GM21576 (cell line): ENCODE results near the gene CGRRF1.

Source experiments
- ATAC-seq: cut with Tn5 transposase; IDR thresholded peaks from one replicate; pipeline ENCODE4 v1.9.1; 2021; ENCODE audit warnings: mild to moderate bottlenecking, moderate library complexity; ENCODE audit not compliant: unreplicated experiment

CGRRF1 gene

DNA sequence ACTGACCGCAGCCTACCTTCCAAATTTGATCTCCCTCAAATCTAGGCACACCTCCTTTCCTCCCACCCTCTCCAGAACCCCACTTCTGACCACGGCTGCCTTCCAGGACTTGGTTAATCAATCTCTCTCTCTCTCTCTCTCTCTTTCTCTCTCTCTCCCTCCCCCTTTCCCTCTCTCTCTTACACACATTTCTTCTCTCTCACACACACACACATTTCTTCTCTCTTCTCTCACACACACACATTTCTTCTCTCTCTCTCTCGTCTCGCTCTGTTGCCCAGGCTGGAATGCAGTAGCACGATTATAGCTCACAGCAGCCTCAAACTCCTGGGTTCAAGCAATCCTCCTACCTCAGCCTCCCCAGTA lies 20.4 kb upstream of the CGRRF1 start:
- no peak for ATAC-seq

- no peak for ATAC-seq
Measured at GRCh38 chr14:54489731-54490444, 19.8 kb upstream of the CGRRF1 start.

GRCh38 chr14:54490445-54491175 lies 19.1 kb upstream of the CGRRF1 start:
- no peak for ATAC-seq

GRCh38 chr14:54493293-54493692 lies 16.4 kb upstream of the CGRRF1 start:
- ATAC-seq, result no peak

DNA sequence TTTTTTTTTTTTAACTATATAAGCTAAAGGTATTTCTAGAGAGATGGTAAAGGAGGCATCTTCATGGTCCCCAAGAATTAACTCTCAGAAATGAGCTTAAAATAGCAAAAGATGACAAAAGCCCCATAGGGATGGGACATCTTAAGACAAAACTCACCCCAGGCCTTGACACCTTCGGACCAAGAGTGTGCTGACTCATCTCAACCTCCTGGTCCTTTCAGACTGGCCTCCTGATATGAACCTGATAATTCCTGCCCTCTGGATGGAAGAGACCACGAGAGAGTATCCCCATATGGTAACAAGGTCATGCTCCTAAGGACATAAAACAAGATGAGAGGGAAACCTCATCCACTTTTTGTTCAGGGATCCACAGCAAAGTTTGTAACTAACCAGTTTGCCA lies 12.5 kb upstream of the CGRRF1 start:
- ATAC-seq, result no peak

GRCh38 chr14:54498095-54498531 lies 11.6 kb upstream of the CGRRF1 start:
- ATAC-seq, result no peak

DNA sequence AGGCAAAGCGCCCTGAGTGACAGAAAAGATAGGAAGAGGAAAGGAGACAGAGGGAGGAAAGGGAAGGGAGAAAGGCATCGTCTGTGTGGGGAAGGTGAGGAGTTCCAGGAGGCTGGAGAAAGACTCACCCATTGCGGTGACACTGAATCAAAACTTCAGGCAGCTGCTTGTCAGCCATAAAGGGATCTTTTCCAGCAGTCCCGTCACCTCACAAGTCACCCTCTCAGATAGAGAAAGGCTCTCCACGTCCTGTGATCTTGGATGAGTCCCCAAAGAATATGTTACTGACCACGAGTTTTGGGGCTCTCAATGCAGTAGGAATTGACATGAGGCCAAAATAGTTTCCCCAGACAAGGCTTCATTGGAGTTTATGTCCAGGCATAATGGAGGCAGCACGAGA lies 11.1 kb upstream of the CGRRF1 start:
- ATAC-seq, result no peak

- no peak for ATAC-seq
Measured at GRCh38 chr14:54500744-54501143, 9.0 kb upstream of the CGRRF1 start.

GRCh38 chr14:54501480-54501879 lies 8.2 kb upstream of the CGRRF1 start:
- no peak for ATAC-seq

DNA sequence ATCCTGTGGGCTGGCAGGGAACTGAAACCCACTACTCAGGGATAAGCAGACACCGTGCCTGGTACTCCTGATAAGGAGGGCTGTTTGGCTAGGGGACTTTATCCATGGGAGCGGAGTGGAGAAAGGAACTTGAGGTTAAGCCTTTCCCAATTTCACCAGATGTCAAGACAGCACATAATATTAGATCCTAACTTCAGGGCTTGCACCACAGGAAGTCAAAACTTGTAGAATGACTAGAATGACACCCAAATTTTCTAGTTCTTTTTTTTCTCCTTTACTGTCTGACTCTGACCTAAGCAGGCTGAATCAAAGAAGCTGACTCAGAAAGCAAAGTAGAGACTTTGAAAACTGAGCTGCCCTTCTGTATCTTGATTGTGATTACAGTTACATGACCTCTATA lies 7.1 kb upstream of the CGRRF1 start:
- ATAC-seq, result no peak

DNA sequence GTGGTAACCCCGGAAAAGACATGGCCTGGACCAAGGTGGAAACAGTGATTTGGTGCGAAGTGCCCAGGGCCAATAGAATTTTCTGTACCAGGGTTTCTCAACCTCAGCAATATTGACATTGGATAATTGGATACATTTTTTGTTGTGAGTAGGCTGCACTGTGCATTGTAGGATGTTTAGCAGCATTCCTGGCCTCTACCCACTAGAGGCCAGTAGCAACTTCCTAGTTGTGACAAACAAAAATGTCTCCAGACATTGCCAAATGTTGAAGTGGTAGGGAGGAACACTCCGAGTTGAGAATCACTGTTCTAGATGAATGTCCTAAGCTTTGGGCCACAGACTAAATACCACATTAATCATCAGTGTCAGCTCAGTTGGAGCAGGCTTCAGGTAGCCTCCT lies 6.2 kb upstream of the CGRRF1 start:
- ATAC-seq, result no peak

- no peak for ATAC-seq
Measured at GRCh38 chr14:54512393-54512792, 2.7 kb downstream of the CGRRF1 start.

DNA sequence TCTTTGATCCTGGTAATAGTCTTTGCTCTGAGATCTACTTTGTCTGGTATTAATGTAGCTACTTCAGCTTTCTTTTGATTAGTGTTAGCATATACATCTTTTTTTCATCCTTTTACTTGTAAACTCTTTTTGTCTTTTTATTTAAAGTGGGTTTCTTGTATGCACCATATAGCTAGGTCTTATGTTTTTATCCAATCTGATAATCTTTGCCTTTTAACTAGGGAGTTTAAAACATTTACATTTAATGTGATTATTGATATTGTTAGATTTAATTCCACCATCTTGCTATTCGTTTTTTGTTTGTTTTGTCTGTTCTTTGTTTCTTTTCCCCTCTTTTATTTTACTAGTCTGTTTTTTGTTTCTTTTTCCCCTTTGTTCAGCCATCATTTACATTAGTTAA lies 6.0 kb downstream of the CGRRF1 start:
- no peak for ATAC-seq

DNA sequence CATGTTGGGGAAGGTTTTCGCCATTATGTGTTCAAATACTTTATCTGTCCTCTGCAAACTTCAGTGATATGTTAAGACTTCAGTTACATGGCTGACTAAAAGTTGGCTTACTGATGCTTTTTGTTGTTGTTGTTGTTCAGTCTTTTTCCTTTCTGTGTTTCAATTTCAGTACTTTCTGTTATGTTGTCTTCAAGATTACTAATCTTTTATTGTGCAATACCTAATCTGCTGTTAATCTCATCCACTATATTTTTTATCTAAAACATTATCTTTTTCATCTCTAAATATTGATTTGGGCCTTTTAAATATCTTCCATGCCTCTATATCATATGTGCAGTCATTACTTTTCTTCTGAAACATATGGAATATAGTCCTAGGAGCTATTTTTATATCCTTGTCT lies 7.0 kb downstream of the CGRRF1 start:
- no peak for ATAC-seq

GRCh38 chr14:54524410-54524809 lies 14.7 kb downstream of the CGRRF1 start:
- no peak for ATAC-seq

DNA sequence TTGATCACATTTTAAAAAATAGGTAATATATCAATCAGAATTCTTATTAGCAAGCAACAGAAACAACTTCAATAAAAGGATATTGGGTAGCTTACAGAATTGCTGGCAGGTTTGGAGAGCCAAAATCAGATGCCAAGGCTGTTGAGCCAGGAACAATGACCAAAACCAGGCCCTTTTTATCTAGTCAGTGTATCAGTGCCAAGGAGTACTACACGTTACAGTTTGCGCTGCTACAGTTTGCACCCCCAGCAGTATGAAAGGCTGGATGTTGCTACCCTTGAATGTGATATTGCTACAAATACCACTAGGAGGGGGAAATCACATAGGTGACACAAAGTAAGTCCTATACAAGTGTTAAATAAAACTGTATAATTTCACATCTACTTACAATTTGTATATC lies 19.3 kb downstream of the CGRRF1 start:
- ATAC-seq, result no peak

GRCh38 chr14:54529811-54530210 lies 20.1 kb downstream of the CGRRF1 start:
- ATAC-seq, result no peak

DNA sequence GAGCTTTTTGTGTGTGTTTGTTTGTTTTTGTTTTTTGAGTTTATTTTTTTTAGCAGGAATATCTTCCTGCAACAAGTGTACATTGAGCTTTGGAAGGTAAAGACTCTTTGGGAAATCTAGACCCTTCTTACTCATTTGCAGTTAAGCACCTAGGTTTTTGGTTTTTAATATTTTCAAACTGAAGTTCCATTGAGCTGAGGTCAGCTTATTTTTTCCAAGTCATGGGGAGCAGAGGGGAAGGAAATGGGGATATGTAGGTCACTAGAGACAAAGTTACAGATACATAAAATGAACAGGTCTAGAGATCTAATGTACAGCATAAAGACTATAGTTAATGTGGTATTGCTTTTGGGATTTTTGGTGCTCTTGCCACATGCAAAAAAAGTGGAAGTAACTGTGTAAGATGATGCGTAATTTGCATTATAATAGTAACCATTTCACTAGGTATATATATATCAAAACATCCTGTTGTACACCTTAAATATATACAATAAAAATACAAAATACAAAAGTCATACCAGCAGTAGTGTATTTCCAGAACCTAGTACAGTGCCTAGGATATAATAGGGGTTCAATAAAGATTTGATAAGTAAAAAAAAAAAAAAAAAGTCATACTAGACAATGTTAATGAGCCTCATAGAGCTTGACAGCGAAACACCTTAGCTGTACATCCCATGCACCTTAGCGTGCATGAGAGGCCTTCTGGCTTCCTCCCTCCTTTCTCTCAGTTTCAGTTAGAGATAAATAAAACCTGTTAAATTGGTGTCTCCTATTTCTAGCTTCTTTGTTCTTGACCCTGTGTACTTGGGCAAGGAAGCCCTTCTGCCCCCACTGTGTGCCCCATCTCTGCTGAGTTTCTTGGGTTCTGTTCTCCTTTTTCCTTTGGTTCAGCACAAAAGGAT lies 22.7 kb downstream of the CGRRF1 start:
- ATAC-seq, result peak; percentile 96

GRCh38 chr14:54533100-54533499 lies 23.4 kb downstream of the CGRRF1 start:
- no peak for ATAC-seq

- no peak for ATAC-seq
Measured at GRCh38 chr14:54535126-54535525, 25.4 kb downstream of the CGRRF1 start.

- no peak for ATAC-seq
Measured at GRCh38 chr14:54535646-54536045, 25.9 kb downstream of the CGRRF1 start.

GRCh38 chr14:54537651-54538050 lies 27.9 kb downstream of the CGRRF1 start:
- ATAC-seq, result no peak
